Measurements from ENCODE around the gene TTLL11.

The TTLL11 gene

DNA sequence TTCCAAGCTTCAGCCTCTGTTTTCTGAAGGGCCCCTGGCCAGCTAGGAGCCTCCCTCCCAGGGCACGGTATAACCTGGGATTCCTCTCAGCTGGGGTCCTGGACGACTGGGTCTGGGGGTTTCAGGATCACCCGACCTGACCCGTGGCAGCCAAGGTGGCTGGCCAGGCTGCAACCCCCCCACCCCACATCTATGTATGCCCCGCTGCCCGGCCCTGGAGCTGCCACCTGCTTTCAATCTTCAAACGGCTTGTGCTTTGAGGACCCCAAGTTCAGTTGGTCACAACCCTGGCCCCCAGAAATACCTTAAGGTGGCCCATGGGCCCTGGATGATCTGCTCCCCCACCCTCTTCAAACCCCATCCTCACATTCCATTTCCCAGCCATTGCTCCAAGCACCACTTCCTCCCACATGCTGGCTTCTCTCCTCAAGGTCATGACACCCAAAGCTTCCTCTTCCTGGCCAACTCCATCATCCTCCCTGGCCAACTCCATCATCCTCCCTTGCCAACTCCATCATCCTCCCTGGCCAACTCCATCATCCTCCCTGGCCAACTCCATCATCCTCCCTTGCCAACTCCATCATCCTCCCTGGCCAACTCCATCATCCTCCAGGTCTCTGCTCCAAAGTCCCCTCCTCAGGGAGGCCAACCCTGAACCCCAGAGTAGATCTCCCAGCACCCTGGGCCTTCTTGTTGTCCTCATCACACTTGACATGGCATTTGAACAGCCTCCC lies 17.2 kb upstream of the TTLL11 start:
- DNase-seq (ENCODE audit: low spot score) = no peak

- DNase-seq (ENCODE audit: low spot score) = no peak
Observed at GRCh38 chr9:122109035-122109813, 16.1 kb upstream of the TTLL11 start.

DNA sequence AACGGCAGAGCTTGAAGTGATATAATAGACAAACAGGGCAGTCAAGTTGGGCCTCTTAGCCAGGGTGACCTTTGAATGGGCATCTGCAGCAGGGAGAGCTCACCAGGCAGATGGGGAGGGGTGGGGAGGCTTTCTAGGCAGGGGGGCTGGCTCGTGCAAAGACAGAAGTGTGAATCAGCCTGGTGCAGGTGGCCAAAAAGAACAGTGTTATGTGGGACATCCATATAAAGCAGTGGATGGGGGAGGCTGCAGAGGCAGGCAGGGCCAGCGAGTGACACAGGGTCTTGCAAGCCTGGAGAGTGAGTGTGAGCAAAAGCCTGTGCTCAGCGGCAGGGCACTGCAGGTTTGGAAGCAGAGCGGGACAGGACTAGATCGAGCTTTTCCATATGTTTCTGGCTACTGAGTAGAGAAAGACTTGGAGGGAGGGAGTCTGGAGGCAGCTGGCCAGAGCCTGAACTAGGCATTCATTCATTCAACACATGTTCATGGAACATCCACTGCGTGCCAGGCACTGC lies 14.2 kb upstream of the TTLL11 start:
- no peak for DNase-seq (ENCODE audit: low spot score)

DNA sequence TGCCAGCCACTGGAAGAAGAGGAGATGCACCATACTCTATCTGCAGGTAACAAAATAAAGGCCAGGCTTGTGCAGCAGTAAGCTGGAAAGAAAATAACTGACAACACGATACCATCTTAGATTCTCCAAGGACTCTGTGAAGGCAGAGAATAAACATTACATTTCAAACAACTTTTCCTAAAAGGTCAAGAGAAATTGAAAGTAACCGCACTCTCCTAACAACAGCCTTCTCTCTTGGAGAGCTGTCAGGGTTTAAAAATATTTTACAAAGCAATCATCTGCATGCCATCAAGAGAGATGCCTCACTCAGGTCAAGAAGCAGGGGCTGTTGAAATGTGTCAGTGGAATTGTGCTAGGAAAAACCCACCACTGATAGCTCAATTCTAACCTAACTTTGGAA lies 13.5 kb upstream of the TTLL11 start:
- no peak for DNase-seq (ENCODE audit: low spot score)

GRCh38 chr9:122103985-122104384 lies 10.9 kb upstream of the TTLL11 start:
- no peak for DNase-seq (ENCODE audit: low spot score)

- DNase-seq (ENCODE audit: low spot score) = no peak
Observed at GRCh38 chr9:122102156-122102555, 9.0 kb upstream of the TTLL11 start.

GRCh38 chr9:122100756-122101155 lies 7.6 kb upstream of the TTLL11 start:
- no peak for DNase-seq (ENCODE audit: low spot score)

DNA sequence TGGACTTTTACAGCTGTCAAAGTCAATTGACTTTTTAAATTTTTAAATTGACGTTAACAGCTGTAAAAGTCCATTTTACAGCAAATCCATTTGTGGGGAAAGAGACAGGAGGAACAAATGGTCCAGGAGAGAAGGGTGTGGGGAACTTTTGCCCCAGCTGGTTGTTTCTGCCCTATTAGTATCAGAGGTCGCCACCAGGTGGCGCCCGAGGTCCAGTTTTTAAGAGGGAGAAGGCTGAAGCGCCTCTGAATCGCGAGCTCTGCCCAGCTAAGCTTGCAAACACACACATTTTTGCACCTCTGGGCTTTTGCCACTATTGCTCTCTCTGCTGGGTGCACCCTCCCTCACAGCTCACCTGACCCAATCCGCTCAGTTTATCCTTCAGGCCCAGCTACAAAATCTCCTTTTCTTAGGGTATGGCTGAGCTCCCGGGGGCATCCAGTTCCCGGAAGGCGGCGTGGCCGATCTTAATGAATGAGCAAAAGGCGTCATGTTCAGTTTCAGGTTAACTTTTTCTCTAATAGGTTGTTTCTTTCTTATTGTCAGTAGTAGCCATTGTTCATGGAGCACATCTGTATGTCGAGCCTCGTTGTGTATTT lies 6.3 kb upstream of the TTLL11 start:
- peak; percentile 76 for DNase-seq (ENCODE audit: low spot score)

DNA sequence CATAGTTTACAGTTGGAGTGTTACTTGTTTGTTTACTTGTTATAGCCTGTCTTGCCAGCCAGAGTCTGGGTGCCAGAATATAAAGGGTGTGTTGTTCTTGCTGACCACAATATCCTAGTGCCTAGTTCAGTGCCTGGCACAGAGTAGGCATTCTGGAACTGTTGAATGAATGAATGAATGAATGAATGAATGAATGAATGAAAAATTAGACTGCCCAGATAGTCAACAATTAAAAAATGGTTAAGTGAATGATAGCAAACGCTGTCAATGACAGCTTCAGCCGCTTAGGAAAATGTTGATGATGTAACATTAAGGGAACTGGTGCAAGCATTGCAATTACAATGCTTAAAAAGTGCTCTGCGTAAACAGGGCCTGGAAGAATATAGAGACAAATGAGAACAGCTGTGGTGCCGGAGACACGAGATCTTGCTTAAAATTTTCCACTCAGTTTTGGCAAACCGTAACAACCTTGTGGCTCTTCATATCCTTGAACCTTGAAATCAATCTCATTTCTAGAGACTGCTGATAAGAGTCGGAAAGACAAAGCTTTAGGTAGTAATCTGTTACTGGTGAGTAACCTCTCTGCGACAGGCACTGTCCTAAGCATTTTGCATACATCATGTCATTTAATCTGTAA lies 4.7 kb upstream of the TTLL11 start:
- no peak for DNase-seq (ENCODE audit: low spot score)

DNA sequence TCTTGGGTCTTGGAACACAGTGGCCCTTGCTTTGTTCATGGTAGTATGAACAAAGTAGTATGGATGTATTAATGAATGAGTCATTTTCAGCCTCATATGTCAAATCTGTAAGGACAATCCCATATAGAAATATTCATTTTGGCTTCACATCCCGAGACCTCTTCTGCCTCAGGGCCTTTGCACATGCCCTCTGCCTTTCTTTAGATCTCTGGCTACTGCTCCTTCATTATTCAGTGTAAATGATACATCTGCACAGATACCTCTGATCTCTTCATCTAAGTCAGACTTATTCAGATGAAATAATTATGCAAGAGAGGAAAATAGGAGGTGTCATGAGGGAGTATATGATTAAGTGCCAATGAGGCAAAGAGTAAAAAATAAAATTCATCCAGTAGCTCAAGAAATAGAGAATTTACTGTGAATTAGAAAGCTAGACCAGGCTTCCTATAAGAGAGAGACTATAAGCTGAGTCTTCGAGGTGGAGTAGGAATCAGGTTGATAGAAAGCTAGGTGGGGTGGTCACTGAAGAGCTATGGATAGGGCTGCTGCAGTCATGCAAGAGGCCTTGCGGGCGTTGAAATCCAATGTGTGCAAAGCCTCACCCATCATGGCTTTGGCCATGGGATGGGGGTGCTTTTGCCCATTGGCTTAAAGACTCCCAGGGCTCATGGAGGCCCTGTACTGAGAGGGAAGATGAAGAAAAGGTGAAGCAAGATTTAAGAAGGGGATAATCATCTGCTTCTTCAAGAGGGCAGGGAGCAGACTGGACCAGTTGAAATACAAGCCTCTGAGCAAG lies 3.7 kb upstream of the TTLL11 start:
- no peak for DNase-seq (ENCODE audit: low spot score)

DNA sequence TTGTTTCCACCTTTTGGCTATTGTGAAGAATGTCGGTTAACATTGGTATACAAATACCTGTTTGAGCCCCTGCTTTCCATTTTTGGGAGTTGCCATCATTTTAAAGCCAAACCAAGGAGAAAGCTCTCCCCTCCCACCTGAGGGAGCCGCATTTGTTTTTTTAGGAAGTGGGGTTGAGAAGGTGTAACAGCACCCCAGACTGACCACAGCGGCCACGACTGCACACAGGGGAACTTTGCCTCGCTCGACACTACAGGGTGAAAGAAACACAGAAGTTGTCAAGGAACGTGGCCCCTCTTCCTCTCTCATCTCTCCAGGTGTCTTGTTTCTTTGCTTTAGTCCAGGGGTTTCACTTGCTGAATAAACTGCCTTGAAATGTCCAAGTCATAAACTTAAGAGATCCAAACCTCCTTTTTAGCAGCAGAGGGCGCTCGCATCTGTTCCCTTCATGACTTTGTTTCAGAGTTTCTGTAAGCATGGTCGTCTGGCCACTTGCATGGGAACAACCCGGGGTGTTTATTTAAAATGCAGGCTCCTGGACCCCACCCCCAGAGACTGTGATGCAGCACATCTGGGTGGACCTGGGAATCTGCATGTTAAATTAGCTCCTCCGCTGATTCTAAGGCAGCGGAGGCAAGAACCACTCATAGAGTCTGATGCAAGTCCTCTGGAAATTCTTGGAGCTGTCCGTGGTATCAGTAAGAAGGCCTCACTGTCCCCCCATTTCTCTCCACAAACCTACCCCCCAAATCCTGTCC lies 2.1 kb upstream of the TTLL11 start:
- no peak for DNase-seq (ENCODE audit: low spot score)

DNA sequence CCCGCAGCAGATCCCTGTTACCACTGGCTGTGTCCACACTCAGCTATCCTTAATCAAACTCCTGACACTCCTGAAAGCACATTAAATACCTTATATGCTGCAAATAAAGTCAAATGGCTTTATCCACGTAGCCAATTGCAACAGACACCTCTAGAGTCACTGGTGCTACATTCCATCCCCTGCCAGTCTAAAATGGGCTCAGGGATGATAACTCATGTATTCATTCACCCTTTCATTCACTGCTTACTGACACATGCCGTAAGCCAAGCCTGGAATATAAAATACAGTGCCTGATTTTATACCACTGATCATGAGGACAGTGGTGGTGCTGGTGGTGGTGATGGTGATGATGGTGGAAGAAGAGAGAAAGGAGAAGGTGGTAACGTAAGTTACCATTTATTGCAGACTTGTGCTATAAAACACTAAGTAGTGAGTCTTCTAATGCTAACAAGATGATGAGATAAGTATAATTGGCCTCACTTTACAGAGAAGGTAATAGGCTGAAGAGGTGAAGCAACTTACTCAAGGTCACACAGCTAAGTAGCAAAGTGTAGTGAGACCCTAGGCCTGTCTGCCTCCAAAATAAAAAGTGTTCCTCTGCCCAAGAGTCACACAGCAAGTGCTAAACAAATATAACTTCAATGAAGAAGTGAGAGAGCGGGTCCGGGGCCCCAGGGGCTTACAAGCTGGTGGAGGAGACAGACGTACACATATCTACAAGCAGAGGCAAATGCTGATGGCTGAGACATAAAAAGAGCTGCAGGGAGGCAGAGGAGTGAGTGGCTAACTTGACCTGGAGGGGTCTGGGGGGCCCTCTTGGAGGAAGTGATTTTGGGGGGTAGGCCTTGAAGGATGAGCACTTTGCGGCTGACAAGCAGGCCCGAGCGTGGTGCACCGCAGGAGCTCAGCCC lies 1.2 kb downstream of the TTLL11 start:
- no peak for DNase-seq (ENCODE audit: low spot score)

DNA sequence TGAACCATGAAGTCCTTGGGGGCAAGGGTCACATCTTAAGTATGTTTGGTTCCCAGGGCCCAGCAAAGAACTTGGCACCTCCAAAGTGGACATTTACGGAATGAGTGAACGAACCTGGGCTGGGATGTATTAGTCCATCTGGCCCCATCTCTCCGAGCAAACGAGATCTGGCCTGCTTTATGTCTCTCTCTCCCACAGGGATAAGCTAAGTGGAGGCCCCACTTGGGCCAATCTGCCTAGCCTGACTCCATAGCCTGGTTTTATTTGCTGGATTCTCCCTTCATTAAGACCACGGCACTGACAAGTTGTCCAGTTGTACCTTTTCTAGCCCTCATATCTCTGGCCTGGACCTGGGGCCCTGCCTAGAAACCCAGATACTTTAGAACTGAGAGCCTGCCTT lies 2.1 kb downstream of the TTLL11 start:
- DNase-seq (ENCODE audit: low spot score) = no peak

DNA sequence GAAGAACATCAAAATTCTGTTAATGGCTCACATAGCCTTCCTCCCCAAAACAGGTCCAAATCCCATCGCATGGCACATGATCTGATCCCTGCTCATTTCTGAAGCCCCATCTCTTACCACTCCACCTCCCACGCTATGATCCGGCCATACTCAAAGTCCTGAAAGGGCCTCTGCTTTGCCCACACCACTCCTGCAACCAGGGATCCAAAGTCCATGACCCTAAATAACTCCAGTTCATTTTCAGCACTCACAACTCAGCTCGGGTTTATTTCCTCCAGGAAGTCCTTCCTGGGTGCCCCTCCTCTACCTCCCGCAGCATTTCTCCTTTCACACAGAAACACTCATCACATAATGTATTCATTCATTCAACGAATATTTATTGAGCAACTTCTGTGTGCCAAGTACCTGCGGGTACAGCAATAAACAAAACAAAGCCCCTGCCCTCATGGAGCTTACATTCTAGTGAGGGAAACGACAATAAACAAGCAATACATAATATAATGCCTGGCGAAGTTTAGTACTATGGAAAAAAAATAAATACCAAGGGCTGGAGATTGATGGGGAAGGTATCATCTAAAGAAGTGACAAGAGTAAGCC lies 2.7 kb downstream of the TTLL11 start:
- no peak for DNase-seq (ENCODE audit: low spot score)

GRCh38 chr9:122088880-122089706 lies 4.0 kb downstream of the TTLL11 start:
- no peak for DNase-seq (ENCODE audit: low spot score)

GRCh38 chr9:122087406-122088200 lies 5.5 kb downstream of the TTLL11 start:
- no peak for DNase-seq (ENCODE audit: low spot score)

DNA sequence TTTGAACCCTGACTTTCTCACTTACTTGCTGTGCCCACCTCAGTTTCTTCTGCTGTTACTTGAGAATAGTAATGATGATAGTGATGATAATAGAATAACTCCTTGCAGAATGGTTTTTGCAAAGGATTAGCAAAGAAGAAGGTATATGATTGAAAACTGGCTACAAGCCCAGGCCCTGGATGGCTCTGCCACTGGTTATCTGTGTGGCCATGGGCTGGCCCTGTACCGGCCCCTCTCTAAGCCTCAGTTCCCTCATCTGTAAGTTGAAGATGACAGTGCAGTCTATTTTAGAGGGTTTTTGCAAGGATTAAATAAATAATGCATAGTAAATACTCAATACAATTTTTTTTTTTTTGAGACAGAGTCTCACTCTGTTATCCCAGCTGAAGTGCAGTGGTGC lies 6.2 kb downstream of the TTLL11 start:
- DNase-seq (ENCODE audit: low spot score) = no peak

- no peak for DNase-seq (ENCODE audit: low spot score)
Observed at GRCh38 chr9:122085260-122085659, 7.8 kb downstream of the TTLL11 start.
